ENCODE data around the gene CEACAM16. TPM values are rescaled to one million over a fixed set of nuclear protein-coding genes. Genes with fewer than 3 reads are reported as not detected.

Gene CEACAM16
- total RNA-seq, 1 donor from 2014 or later = not detected

- DNase-seq (ENCODE audit: low spot score in 2 of 2) (no peak), FAIRE-seq (no peak)
Observed at GRCh38 chr19:44722131-44723121, 23.5 kb downstream of the CEACAM16 start.

DNA sequence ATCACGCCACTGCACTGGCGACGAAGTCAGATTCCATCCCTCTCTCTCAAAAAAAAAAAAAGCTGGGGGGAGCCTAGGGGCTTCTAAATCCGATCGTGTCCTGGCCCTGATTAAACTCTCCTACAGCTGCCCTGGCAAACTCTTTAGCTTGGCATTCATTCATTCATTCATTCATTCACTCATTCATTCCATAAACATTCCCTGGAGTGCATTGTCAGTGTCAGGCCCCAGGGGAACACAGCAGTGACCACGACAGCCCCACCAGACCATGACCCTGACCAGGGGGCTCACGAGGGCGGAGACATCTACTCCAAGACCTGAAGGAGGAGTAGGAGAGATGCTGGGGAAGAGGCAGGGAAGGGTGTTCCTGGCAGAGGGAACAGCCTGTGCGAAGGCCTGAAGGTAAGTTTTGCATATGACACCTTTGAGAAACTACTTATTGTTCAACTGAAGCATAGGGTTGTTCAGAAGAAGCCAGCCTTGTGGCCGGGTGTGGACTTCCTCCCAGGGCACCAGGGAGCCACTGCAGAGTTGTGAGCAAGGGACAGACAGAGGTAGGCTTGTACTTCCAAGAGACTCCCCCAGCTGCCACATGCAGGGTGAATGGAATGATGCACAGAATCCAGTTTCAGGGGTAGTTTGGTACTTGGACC, 24.5 kb downstream of the CEACAM16 start:
- FAIRE-seq (no peak), DNase-seq (ENCODE audit: low spot score in 2 of 2) (no peak)

DNA sequence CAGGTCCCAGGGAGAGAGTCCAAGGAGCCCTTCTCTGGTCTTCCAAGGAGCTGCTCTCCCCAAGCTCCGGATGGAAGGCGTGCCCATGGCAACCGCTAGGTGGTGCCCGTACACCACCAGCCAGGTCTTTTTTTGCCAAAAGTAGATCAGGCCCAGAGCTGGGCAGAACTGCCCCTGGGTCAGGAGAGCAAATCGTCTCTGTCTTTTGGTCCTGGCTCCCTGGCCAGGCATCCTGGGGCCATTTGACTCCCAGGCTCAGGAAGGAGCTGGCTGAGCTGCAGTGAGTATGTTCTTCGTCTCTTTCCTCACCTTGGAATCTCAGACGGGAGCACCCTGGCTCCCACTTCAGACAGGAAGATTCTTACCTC, 25.0 kb downstream of the CEACAM16 start:
- DNase-seq (ENCODE audit: low spot score in 2 of 2) = peak; percentile 62 to 87
- FAIRE-seq = no peak

DNA sequence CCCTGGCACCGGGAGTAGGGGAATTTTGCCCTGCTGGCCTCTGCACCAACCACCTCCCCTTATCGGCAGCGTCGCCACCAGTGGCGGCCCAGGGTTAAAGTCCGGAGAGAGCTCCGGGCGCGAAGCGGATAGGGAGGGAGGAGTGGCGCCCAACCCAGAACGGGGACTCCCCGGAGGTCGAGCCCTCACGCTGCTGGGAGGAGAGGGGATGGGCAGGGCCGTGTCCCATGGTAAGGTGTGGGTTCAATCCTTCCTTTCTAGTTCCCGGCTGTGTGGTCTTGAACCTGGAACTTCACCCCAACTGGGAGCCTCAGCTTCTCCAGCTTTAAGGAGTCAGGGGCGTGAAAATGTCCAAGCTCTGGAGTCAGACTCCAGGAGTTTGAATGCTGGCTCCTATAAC, 26.3 kb downstream of the CEACAM16 start:
- FAIRE-seq = no peak

GRCh38 chr19:44725684-44726083, 26.7 kb downstream of the CEACAM16 start:
- DNase-seq (ENCODE audit: low spot score in 2 of 2) (no peak), FAIRE-seq (no peak)

More for the DNA sequence above, 26.3 kb downstream of the CEACAM16 start:
- DNase-seq (ENCODE audit: low spot score in 2 of 2) = no peak

DNA sequence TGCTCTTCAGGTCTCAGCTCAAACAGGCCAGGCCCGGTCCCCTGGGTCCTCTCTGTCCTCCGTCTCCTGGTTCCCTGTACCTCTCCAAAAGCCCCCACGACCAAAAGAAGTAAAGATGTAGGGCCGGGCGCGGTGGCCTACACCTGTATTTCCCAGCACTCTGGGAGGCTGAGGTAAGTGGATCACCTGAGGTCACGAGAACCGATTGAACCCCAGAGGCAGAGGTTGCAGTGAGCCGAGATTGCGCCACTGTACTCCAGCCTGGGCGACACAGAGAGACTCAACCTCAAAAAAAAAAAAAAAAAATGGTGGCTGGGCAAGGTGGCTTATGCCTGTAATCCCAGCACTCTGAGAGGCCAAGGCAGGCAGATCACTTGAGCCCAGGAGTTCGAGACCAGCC, 27.5 kb downstream of the CEACAM16 start:
- DNase-seq (ENCODE audit: low spot score in 2 of 2) (no peak), FAIRE-seq (no peak)

GRCh38 chr19:44728178-44728577, 29.2 kb downstream of the CEACAM16 start:
- no peak for DNase-seq (ENCODE audit: low spot score in 2 of 2)
- no peak for FAIRE-seq

- FAIRE-seq = no peak
Observed at GRCh38 chr19:44729516-44730033, 30.6 kb downstream of the CEACAM16 start.

DNA sequence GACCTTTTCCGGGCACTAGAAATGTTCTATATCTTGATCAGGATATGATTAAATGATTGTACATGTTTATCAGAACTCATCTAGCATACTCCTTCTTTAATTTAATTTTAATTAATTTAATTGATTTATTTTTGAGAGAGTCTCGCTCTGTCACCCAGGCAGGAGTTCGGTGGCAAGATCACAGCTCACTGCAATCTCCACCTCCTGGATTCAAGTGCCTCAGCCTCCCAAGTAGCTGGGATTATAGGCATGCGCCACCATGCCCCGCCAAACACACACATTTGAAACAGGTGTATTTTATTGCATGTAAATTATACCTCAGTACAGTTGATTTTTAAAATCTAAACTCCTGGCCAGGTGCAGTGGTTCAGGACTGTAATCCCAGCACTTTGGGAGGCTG, 32.1 kb downstream of the CEACAM16 start:
- FAIRE-seq (no peak), DNase-seq (ENCODE audit: low spot score in 2 of 2) (no peak)

More at GRCh38 chr19:44729516-44730033, 30.6 kb downstream of the CEACAM16 start:
- DNase-seq (ENCODE audit: low spot score in 2 of 2) = no peak

- DNase-seq (ENCODE audit: low spot score in 2 of 2) (no peak), FAIRE-seq (no peak)
Observed at GRCh38 chr19:44731622-44732021, 32.7 kb downstream of the CEACAM16 start.

DNA sequence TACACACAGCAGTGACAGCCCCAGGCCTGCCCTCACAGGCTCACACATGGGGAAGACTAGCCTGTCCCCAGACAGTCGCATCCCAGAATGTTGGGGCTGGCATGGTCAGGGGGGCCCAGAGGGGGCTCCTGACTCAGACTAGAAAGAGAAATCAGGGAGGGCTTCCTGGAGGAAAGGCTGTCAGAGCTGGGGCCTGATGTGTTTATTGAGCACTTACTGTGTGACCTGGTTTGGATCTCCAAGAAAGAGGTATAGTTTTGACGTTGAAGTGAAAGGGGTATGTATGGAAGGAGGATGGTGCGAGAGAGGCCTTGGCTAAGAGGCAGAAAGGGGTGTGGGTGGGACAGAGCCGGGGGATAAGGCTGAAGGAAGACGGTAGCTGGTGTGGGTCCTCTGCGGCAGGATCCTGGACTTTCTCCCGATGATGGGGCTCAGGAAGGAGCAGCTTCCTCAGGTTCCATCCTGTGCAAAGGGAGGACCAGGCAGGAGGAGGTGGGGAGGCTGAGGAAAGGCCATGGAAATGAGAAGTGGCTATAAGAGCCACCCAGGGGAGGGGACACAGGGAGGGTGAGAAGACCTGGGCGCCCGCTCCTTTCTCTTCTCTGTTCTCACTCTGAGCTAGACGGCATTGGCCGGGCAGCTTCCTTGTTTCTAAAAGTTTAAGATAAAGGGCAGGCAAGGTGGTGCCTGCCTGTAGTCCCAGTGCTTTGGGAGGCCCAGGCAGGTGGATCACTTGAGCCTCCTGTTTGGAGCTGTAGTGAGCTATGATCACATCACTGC, 33.5 kb downstream of the CEACAM16 start:
- FAIRE-seq = no peak
- no peak for DNase-seq (ENCODE audit: low spot score in 2 of 2)

DNA sequence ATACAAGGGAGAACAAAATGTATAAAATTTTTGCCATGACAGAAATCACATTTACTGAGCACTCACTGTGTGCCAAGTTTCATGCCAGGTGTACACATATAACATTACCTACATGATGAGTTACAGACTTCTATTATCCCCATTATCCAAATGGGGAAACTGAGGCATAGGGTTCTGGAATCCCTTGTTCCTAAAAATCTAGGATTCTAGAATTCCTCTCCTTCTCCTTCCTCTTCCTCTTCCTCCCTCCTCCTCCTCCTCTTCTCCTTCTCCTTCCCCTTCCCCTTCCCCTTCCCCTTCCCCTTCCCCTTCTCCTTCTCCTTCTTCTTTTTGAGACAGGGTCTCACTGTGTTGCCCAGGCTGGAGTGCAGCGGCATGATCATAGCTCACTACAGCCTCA, 35.4 kb downstream of the CEACAM16 start:
- FAIRE-seq (no peak), DNase-seq (ENCODE audit: low spot score in 2 of 2) (no peak)

- FAIRE-seq (no peak), DNase-seq (ENCODE audit: low spot score in 2 of 2) (no peak)
Observed at GRCh38 chr19:44735011-44735410, 36.1 kb downstream of the CEACAM16 start.

DNA sequence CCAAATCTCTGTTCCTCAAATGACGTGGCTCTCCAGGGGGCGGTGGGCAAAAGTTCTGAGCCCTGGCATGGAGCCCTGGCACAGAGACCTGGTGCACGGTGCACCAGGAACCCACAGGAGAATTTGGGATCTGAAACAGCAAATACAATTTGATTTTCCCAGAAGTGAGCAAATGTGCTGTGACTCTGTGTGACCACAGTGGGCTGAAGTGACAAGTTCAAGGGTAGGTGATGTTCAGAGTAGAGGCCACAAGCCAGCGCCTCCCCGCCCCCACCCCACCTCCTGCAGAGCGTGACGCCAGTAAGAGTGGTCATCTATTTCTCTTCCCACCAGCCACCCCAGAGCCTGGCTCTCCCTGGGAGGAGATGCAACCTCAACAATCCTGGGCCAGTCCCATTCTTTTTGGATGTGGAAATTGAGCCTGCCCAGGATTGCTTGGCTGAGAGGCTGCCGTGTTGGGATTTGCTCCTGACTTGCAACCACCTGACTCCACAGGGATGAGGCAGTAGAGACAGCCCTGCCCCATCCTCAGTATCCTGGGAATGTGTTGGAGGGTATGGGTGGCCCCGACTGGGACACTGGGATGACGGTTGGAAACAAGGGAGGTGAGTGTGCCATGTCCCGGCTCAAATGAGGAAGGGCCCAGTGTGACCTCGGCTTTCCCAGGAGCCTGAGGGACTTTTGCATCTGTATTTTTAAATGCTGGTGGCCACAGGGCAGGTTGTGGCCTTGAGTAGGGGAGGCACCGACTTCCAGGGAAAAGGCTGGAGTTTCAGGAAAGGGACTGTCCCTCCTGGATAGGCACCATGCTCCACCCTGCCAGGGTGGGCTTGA, 38.5 kb downstream of the CEACAM16 start:
- FAIRE-seq (no peak), DNase-seq (ENCODE audit: low spot score in 2 of 2) (no peak)

DNA sequence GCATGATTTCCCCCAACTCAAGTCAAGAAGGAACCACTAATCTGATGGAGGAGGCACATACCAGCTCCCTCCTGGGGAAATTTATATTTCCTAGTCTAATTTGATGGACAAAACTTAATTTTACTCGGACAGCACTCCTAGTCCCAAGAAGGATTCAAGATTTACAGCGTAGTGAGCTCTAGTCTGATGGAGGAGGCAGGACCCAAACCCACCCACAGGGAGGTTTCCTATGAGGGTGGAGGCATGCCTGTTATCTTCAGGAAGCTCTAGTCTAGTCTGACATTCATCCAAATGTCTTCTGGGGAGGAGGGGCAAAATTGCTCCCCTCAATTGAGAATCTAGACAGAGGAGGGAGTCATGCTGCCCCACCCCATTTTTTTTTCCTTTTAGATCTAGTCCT, 39.2 kb downstream of the CEACAM16 start:
- no peak for DNase-seq (ENCODE audit: low spot score in 2 of 2)
- no peak for FAIRE-seq

GRCh38 chr19:44738603-44739558, 39.9 kb downstream of the CEACAM16 start:
- DNase-seq (ENCODE audit: low spot score in 2 of 2) (no peak), FAIRE-seq (no peak)

GRCh38 chr19:44740351-44740824, 41.4 kb downstream of the CEACAM16 start:
- FAIRE-seq (no peak), DNase-seq (ENCODE audit: low spot score in 2 of 2) (no peak)

GRCh38 chr19:44741258-44741731, 42.3 kb downstream of the CEACAM16 start:
- no peak for DNase-seq (ENCODE audit: low spot score in 2 of 2)
- FAIRE-seq = no peak

Measured in frontal cortex (tissue), 4 donors.